ENCODE measurements around the gene WIPF2. TPM values are rescaled to one million over a fixed set of nuclear protein-coding genes. Genes with fewer than 3 reads are reported as not detected.

WIPF2 gene
- polyA plus RNA-seq, 2 of the 4 experiments (the other 2 are of a cell fraction), result 13.8 to 21.5 TPM

DNA sequence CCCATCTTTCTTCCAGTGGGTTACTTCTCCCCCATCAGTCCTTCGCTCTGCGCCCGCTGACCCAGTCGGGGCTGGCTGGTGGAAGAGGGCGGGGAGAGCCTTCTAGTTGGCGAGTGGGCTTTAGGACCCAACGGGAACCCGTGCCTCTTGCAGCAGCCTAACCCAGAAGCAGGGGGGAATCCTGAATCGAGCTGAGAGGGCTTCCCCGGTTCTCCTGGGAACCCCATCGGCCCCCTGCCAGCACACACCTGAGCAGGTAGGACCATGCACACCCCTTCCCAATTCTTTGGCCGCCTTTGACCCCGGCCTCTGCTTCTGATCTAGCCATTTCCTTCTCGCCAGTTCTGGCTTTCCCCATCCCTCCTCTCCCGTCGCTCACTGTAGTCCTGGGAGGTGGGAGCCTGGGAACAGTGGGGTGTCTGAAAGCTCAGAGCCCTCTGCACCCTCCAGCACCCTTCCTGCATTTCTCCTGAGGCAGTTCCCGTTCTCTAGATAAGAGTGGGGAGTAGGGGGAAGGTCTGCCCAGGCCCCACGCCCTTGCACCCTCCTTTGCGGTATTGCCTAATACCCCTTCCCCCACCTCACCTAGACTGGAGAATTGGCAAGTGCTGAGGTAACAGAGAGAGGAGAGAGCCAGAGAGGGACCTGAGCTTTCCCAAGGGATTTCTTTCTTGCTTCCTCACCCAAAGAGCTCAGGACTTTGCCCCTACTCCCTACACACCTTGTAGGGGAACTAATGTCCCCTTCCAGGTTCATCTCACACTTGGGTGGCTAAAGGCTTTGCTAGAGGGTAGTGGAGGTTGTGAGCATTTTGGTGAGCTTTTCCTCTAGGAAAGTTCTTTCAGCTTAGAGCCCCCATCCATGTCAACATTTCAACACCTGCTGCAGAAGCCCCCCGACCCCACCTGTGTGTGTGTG lies 90.2 kb downstream of the WIPF2 start, which contains the start of gene RARA:
Gene RARA, plus strand, starts transcription at position 150 of the 918 bp plus-strand sequence. CDS start 22,039 bp downstream, outside the sequence.
- H3K4me2 ChIP-seq, result peak within 1 kb of the TSS; percentile 99
- FAIRE-seq, result no peak
- peak within 1 kb of the TSS; percentile 95 to 97 for H3K27ac ChIP-seq
- POLR2A ChIA-PET, result interaction anchor here (0.6 to 1.8 kb wide), 3 partner anchors 8 to 143 kb away, joined by 4 to 7 read pairs (median 6); no protein-coding TSS in a partner anchor
- peak within 1 kb of the TSS; percentile 50 for H3K4me3 ChIP-seq
- WGBS (ENCODE audit: missing lambda C conversion rate), result 30% methylated on average over 20 of the region's 20 CpGs
- peak; percentile 63 to 77 for DNase-seq (ENCODE audit: low read depth in 1 of 2, low spot score in 1 of 2)
- peaks cover 82% of the 10 kb centered on the region for H3K4me1 ChIP-seq
- H3K9me3 ChIP-seq, result no peaks in the 10 kb centered on the region
- ATAC-seq, result peak; percentile 68 to 74
- CTCF ChIA-PET, result interaction anchor here (0.7 to 50.4 kb wide), 9 partner anchors 7 to 1358 kb away, joined by 3 to 2395 read pairs (median 4); partner anchors contain the start of genes CDC6, GJD3 and RARA
- TF ChIP-seq MAZ (IDR thresholded peaks at IDR 0.05; ENCODE audit: borderline replicate concordance, low read depth, low read length) (no peak), HOXA7 (CRISPR knock-in tag; IDR thresholded peaks at IDR 0.05) (no peak), EHMT2 (IDR thresholded peaks at IDR 0.05; ENCODE audit: low read depth) (no peak), GATA3 (IDR thresholded peaks at IDR 0.05; ENCODE audit: borderline replicate concordance) (0 out of 2 replicates have a peak, but pooled peaks have one; percentile 7), CEBPB (IDR thresholded peaks at IDR 0.05) (peak; percentile 81 to 95), FOSL2 (IDR thresholded peaks at IDR 0.05) (no peak), FOSL2 (CRISPR knock-in tag; IDR thresholded peaks at IDR 0.05) (no peak), PBX3 (IDR thresholded peaks at IDR 0.05) (no peak), USF2 (IDR thresholded peaks at IDR 0.05) (no peak), FOXS1 (CRISPR knock-in tag; IDR thresholded peaks at IDR 0.05) (no peak), KDM5A (IDR thresholded peaks at IDR 0.05) (peak; percentile 47; the same call in 1 of the 2 replicates), POLR2A (IDR thresholded peaks at IDR 0.05; ENCODE audit: low read length) (no peak), BCL3 (IDR thresholded peaks at IDR 0.05) (0 out of 3 replicates have a peak, but pooled peaks have one; percentile 30), KDM1A (IDR thresholded peaks at IDR 0.05; ENCODE audit: low read depth) (no peak), NR3C1 (IDR thresholded peaks at IDR 0.05) (no peak), POLR2AphosphoS2 (conservative IDR thresholded peaks at IDR 0.05; ENCODE audit: low read length) (no peak), HOXB5 (CRISPR knock-in tag; IDR thresholded peaks at IDR 0.05) (no peak), ZSCAN20 (CRISPR knock-in tag; IDR thresholded peaks at IDR 0.05) (no peak), NFE2L2 (conservative IDR thresholded peaks at IDR 0.05; ENCODE audit: low read length) (no peak), SREBF2 (IDR thresholded peaks at IDR 0.05) (no peak), NPAS2 (CRISPR knock-in tag; IDR thresholded peaks at IDR 0.05; ENCODE audit: borderline replicate concordance) (no peak), CBX8 (IDR thresholded peaks at IDR 0.05) (no peak), RARB (CRISPR knock-in tag; IDR thresholded peaks at IDR 0.05) (no peak), JUNB (IDR thresholded peaks at IDR 0.05) (no peak), MAX (IDR thresholded peaks at IDR 0.05) (peak; percentile 34; the same call in 1 of the 2 replicates), RFX5 (IDR thresholded peaks at IDR 0.05) (no peak), ESRRA (IDR thresholded peaks at IDR 0.05; ENCODE audit: borderline replicate concordance, low read length) (no peak), CBX2 (IDR thresholded peaks at IDR 0.05; ENCODE audit: borderline replicate concordance, low read depth) (no peak), MAFK (IDR thresholded peaks at IDR 0.05; ENCODE audit: partially characterized antibody) (no peak), SMC3 (IDR thresholded peaks at IDR 0.05) (0 out of 3 replicates have a peak, but pooled peaks have one; percentile 12), MYC (IDR thresholded peaks at IDR 0.05; ENCODE audit: borderline replicate concordance, low read length) (no peak), HDAC2 (IDR thresholded peaks at IDR 0.05) (no peak), RNF2 (IDR thresholded peaks at IDR 0.05; ENCODE audit: borderline replicate concordance, low read depth) (no peak)
- TF ChIP-seq, protein P1, sequence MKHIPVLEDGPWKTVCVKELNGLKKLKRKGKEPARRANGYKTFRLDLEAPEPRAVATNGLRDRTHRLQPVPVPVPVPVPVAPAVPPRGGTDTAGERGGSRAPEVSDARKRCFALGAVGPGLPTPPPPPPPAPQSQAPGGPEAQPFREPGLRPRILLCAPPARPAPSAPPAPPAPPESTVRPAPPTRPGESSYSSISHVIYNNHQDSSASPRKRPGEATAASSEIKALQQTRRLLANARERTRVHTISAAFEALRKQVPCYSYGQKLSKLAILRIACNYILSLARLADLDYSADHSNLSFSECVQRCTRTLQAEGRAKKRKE (CRISPR knock-in tag; IDR thresholded peaks at IDR 0.05; ENCODE audit: low read depth), result no peak
- TF ChIP-seq, protein P2, sequence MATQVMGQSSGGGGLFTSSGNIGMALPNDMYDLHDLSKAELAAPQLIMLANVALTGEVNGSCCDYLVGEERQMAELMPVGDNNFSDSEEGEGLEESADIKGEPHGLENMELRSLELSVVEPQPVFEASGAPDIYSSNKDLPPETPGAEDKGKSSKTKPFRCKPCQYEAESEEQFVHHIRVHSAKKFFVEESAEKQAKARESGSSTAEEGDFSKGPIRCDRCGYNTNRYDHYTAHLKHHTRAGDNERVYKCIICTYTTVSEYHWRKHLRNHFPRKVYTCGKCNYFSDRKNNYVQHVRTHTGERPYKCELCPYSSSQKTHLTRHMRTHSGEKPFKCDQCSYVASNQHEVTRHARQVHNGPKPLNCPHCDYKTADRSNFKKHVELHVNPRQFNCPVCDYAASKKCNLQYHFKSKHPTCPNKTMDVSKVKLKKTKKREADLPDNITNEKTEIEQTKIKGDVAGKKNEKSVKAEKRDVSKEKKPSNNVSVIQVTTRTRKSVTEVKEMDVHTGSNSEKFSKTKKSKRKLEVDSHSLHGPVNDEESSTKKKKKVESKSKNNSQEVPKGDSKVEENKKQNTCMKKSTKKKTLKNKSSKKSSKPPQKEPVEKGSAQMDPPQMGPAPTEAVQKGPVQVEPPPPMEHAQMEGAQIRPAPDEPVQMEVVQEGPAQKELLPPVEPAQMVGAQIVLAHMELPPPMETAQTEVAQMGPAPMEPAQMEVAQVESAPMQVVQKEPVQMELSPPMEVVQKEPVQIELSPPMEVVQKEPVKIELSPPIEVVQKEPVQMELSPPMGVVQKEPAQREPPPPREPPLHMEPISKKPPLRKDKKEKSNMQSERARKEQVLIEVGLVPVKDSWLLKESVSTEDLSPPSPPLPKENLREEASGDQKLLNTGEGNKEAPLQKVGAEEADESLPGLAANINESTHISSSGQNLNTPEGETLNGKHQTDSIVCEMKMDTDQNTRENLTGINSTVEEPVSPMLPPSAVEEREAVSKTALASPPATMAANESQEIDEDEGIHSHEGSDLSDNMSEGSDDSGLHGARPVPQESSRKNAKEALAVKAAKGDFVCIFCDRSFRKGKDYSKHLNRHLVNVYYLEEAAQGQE (IDR thresholded peaks at IDR 0.05), result no peak
